Measurements from ENCODE around the gene NEK9. TPM values are rescaled to one million over a fixed set of nuclear protein-coding genes. Genes with fewer than 3 reads are reported as not detected.

NEK9 gene
- total and polyA plus RNA-seq, 10 of the 15 experiments (the other 5 are each of a cell fraction or from before 2014, with no cell fraction given): 6.0 to 78.8 (median 44.7) TPM

DNA sequence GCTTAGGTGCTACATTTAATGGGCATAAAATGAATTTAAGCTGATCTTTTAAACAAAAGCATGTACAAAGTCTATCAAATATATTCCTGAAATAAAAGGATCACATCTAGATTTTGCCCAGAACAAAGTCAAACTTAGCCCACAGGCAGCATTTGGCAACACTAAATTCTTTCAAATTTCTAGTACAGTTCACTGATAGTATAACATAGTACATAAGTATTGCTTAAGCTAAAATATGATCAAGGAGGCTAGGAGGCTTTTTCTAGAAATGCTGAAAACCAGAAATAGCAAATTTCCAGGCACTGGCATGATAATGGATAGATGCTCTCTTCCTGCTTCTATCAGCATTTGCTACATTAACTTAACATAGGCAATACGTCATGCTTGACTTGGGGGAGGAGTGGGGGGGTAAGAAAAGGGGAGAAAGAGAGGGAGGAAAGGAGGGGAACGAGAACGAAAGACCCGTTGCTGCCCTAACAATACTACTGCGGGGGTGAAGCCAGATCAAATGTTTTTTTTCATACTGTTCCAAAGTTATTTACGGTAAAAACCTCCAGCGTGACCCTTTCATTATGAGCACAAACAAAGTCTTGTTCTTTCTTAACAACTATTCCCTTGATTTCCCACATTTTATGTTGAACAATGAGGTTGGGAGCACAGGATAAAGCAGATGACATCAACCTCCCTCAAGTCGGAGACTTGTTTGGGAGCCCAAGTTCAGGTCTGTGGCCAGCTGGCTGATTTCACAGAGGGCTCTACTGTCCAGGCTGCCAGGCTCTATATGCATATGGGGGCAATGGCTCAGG lies 38.9 kb upstream of the NEK9 start:
- intact Hi-C loops (cut with micrococcal nuclease; ENCODE audit: unreplicated experiment) (no loop called here), in situ Hi-C loops (cut with MboI) (no loop called here)
- Histone ChIP-seq H3K36me3 (ENCODE audit: control insufficient read depth in 2 of 2, insufficient read depth in 2 of 2, low read length in 1 of 2) (peaks cover 0 to 4% of the 10 kb centered on the region in 2 experiments; a peak in 1 of 4 replicates), H3K9me3 (replicated peaks; ENCODE audit: control insufficient read depth, insufficient read depth, low read length) (no peaks in the 10 kb centered on the region), H3K79me2 (ENCODE audit: control insufficient read depth, insufficient read depth, low read length) (peaks cover 69% of the 10 kb centered on the region), H3K4me3 (no peak overlapping the region), H3K4me1 (ENCODE audit: control insufficient read depth, insufficient read depth, low read length) (peaks cover 3% of the 10 kb centered on the region), H4K20me1 (ENCODE audit: control insufficient read depth, insufficient read depth) (no peaks in the 10 kb centered on the region), H3K27ac (ENCODE audit: control insufficient read depth, insufficient read depth) (no peak overlapping the region), H2AFZ (ENCODE audit: control insufficient read depth, low read depth, low read length) (no peak overlapping the region), H3K4me2 (ENCODE audit: control insufficient read depth, insufficient read depth) (no peak overlapping the region), H3K9ac (ENCODE audit: control insufficient read depth, insufficient read depth, low read length) (no peak overlapping the region), H3K27me3 (replicated peaks in 1 of 2; ENCODE audit: control insufficient read depth in 2 of 2, insufficient read depth in 2 of 2, low read length in 1 of 2) (no peaks in the 10 kb centered on the region)
- no peak for ATAC-seq
- BruUV-seq (replicated peaks): no TSS peak
- no peak for TF ChIP-seq TCF3 (IDR thresholded peaks at IDR 0.05; ENCODE audit: borderline replicate concordance, insufficient read depth, low read depth, low read length)
- TF ChIP-seq MXI1 (IDR thresholded peaks at IDR 0.05; ENCODE audit: low read depth, low read length): no peak
- no peak for TF ChIP-seq PAX5 (IDR thresholded peaks at IDR 0.05; ENCODE audit: borderline replicate concordance, low read depth, low read length)
- TF ChIP-seq MEF2A (IDR thresholded peaks at IDR 0.05; ENCODE audit: insufficient read depth, low read depth, low read length): no peak
- TF ChIP-seq EED (IDR thresholded peaks at IDR 0.05; ENCODE audit: low read depth): no peak
- TF ChIP-seq, protein P1, sequence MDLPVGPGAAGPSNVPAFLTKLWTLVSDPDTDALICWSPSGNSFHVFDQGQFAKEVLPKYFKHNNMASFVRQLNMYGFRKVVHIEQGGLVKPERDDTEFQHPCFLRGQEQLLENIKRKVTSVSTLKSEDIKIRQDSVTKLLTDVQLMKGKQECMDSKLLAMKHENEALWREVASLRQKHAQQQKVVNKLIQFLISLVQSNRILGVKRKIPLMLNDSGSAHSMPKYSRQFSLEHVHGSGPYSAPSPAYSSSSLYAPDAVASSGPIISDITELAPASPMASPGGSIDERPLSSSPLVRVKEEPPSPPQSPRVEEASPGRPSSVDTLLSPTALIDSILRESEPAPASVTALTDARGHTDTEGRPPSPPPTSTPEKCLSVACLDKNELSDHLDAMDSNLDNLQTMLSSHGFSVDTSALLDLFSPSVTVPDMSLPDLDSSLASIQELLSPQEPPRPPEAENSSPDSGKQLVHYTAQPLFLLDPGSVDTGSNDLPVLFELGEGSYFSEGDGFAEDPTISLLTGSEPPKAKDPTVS (IDR thresholded peaks at IDR 0.05; ENCODE audit: low read depth, low read length): no peak
- no peak for TF ChIP-seq SMAD5 (IDR thresholded peaks at IDR 0.05; ENCODE audit: low read depth)
- TF ChIP-seq ZNF274 (IDR thresholded peaks at IDR 0.05; ENCODE audit: insufficient read depth, insufficient read length): no peak
- TF ChIP-seq, protein P2, sequence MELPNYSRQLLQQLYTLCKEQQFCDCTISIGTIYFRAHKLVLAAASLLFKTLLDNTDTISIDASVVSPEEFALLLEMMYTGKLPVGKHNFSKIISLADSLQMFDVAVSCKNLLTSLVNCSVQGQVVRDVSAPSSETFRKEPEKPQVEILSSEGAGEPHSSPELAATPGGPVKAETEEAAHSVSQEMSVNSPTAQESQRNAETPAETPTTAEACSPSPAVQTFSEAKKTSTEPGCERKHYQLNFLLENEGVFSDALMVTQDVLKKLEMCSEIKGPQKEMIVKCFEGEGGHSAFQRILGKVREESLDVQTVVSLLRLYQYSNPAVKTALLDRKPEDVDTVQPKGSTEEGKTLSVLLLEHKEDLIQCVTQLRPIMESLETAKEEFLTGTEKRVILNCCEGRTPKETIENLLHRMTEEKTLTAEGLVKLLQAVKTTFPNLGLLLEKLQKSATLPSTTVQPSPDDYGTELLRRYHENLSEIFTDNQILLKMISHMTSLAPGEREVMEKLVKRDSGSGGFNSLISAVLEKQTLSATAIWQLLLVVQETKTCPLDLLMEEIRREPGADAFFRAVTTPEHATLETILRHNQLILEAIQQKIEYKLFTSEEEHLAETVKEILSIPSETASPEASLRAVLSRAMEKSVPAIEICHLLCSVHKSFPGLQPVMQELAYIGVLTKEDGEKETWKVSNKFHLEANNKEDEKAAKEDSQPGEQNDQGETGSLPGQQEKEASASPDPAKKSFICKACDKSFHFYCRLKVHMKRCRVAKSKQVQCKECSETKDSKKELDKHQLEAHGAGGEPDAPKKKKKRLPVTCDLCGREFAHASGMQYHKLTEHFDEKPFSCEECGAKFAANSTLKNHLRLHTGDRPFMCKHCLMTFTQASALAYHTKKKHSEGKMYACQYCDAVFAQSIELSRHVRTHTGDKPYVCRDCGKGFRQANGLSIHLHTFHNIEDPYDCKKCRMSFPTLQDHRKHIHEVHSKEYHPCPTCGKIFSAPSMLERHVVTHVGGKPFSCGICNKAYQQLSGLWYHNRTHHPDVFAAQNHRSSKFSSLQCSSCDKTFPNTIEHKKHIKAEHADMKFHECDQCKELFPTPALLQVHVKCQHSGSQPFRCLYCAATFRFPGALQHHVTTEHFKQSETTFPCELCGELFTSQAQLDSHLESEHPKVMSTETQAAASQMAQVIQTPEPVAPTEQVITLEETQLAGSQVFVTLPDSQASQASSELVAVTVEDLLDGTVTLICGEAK (IDR thresholded peaks at IDR 0.05; ENCODE audit: borderline replicate concordance): no peak
- TF ChIP-seq KLF5 (IDR thresholded peaks at IDR 0.05; ENCODE audit: partially characterized antibody): no peak
- TF ChIP-seq, protein P3, sequence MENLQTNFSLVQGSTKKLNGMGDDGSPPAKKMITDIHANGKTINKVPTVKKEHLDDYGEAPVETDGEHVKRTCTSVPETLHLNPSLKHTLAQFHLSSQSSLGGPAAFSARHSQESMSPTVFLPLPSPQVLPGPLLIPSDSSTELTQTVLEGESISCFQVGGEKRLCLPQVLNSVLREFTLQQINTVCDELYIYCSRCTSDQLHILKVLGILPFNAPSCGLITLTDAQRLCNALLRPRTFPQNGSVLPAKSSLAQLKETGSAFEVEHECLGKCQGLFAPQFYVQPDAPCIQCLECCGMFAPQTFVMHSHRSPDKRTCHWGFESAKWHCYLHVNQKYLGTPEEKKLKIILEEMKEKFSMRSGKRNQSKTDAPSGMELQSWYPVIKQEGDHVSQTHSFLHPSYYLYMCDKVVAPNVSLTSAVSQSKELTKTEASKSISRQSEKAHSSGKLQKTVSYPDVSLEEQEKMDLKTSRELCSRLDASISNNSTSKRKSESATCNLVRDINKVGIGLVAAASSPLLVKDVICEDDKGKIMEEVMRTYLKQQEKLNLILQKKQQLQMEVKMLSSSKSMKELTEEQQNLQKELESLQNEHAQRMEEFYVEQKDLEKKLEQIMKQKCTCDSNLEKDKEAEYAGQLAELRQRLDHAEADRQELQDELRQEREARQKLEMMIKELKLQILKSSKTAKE (IDR thresholded peaks at IDR 0.05; ENCODE audit: low read depth, poor library complexity, severe bottlenecking): no peak
- TF ChIP-seq EP300 (IDR thresholded peaks at IDR 0.05; ENCODE audit: borderline replicate concordance in 1 of 2, control insufficient read depth in 1 of 2, low read depth in 2 of 2, low read length in 2 of 2): no peak
- ChIA-PET RAD21 (ENCODE audit: unreplicated experiment) (no interaction called here), CTCF (interaction anchor here (0.6 to 1.0 kb wide), 3 partner anchors 15 to 139 kb away, joined by 3 read pairs; no protein-coding TSS in a partner anchor), POLR2A (no interaction called here), SMC1A (ENCODE audit: uncharacterized antibody, unreplicated experiment) (interaction anchor here (0.6 to 1.5 kb wide), 2 partner anchors 8 to 90 kb away, joined by 3 to 4 read pairs; no protein-coding TSS in a partner anchor)
- no peak for FAIRE-seq
- WGBS (ENCODE audit: insufficient coverage, insufficient replicate concordance, low lambda C conversion rate, missing lambda C conversion rate): 89% methylated on average over 8 of the region's 8 CpGs
- DNase-seq (ENCODE audit: low read depth, low spot score): no peak
